ENCODE data around the gene ZRANB3. TPM values are rescaled to one million over a fixed set of nuclear protein-coding genes. Genes with fewer than 3 reads are reported as not detected.

ZRANB3 gene
- total and polyA plus RNA-seq, 9 donors, result 2.6 to 11.4 (median 7.1) TPM

- TF ChIP-seq EP300 (IDR thresholded peaks at IDR 0.05) (no peak), CTCF (IDR thresholded peaks at IDR 0.05) (no peak), POLR2A (IDR thresholded peaks at IDR 0.05) (no peak)
- Histone ChIP-seq H3K4me3 (no peak overlapping the region), H3K27me3 (no peaks in the 10 kb centered on the region), H3K9me3 (no peaks in the 10 kb centered on the region), H3K4me1 (ENCODE audit: insufficient read depth) (no peaks in the 10 kb centered on the region), H3K27ac (no peak overlapping the region), H3K36me3 (no peaks in the 10 kb centered on the region)
- no peak for DNase-seq
- intact Hi-C loops (cut with DNase I), result no loop called here
Observed at GRCh38 chr2:135279209-135279608, 251.8 kb downstream of the ZRANB3 start.

- WGBS, 3 donors, result 89 to 91% (median 90%) methylated on average over 2 of the region's 2 CpGs
- Histone ChIP-seq H3K27ac (no peak overlapping the region), H3K4me1 (ENCODE audit: insufficient read depth) (no peaks in the 10 kb centered on the region), H3K9me3 (no peaks in the 10 kb centered on the region), H3K36me3 (no peaks in the 10 kb centered on the region), H3K27me3 (no peaks in the 10 kb centered on the region), H3K4me3 (no peak overlapping the region)
- no peak for TF ChIP-seq CTCF (IDR thresholded peaks at IDR 0.05)
- TF ChIP-seq EP300 (IDR thresholded peaks at IDR 0.05), result no peak
- no peak for TF ChIP-seq POLR2A (IDR thresholded peaks at IDR 0.05)
- intact Hi-C loops (cut with DNase I), result no loop called here
- no peak for DNase-seq
Observed at GRCh38 chr2:135276525-135276924, 254.5 kb downstream of the ZRANB3 start.

GRCh38 chr2:135271006-135271405, 260.0 kb downstream of the ZRANB3 start:
- intact Hi-C loops (cut with DNase I), result no loop called here
- WGBS, 3 donors, result 96 to 100% (median 97%) methylated on average over 2 of the region's 2 CpGs

GRCh38 chr2:135265960-135266490, 265.0 kb downstream of the ZRANB3 start:
- no peak for DNase-seq
- WGBS, 3 donors, result 95 to 96% (median 95%) methylated on average over 6 of the region's 6 CpGs
- TF ChIP-seq POLR2A (IDR thresholded peaks at IDR 0.05), result no peak
- TF ChIP-seq CTCF (IDR thresholded peaks at IDR 0.05), result no peak
- no peak for TF ChIP-seq EP300 (IDR thresholded peaks at IDR 0.05)
- Histone ChIP-seq H3K27ac (no peak overlapping the region), H3K36me3 (no peaks in the 10 kb centered on the region), H3K9me3 (no peaks in the 10 kb centered on the region), H3K4me3 (no peak overlapping the region), H3K27me3 (no peaks in the 10 kb centered on the region), H3K4me1 (ENCODE audit: insufficient read depth) (no peaks in the 10 kb centered on the region)
- intact Hi-C loops (cut with DNase I), result no loop called here

More at GRCh38 chr2:135271006-135271405, 260.0 kb downstream of the ZRANB3 start:
- Histone ChIP-seq H3K36me3 (no peaks in the 10 kb centered on the region), H3K9me3 (no peaks in the 10 kb centered on the region), H3K27ac (no peak overlapping the region), H3K4me1 (ENCODE audit: insufficient read depth) (no peaks in the 10 kb centered on the region), H3K4me3 (no peak overlapping the region), H3K27me3 (no peaks in the 10 kb centered on the region)
- no peak for DNase-seq
- TF ChIP-seq CTCF (IDR thresholded peaks at IDR 0.05), result no peak
- no peak for TF ChIP-seq EP300 (IDR thresholded peaks at IDR 0.05)
- no peak for TF ChIP-seq POLR2A (IDR thresholded peaks at IDR 0.05)

All from ovary (tissue), 9 donors.